ENCODE measurements around the gene SHC4.

DNA sequence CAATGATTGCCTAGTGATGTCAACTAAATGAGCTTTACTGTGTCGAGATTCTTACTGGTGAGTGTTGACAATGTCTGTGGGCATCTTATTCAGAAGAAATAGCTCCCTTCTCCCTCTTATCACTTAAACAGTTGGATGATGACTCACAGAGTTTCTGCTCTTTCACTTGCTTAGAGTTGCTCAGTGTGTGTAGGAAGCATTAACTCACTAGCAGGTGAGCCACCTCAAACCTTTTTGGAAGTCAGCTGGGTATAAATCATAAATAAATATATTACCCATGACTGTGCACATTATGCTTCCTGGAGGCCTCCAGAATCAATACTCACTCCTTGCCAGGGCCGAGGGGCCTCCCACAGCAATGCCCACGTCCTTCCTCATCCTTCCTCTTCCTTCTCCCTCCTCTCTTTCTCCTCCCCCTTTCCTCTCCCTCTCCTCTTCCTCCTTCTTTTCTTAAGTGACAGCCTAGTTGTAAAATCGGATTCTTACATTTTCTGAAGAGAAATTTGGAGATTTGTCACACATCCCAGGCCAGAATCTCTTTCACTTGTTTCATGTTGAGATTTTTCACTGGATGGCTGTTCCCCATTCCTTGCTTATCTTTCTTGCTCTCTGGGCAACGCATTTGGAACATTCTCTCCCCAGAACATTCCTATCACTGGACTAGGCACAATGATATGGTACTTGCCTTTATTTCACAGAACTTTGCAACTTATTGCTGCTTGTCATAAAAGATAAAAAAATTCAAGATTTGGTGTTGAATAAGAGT is 17.5 kb downstream of the SHC4 start:
- TF ChIP-seq, protein P1, sequence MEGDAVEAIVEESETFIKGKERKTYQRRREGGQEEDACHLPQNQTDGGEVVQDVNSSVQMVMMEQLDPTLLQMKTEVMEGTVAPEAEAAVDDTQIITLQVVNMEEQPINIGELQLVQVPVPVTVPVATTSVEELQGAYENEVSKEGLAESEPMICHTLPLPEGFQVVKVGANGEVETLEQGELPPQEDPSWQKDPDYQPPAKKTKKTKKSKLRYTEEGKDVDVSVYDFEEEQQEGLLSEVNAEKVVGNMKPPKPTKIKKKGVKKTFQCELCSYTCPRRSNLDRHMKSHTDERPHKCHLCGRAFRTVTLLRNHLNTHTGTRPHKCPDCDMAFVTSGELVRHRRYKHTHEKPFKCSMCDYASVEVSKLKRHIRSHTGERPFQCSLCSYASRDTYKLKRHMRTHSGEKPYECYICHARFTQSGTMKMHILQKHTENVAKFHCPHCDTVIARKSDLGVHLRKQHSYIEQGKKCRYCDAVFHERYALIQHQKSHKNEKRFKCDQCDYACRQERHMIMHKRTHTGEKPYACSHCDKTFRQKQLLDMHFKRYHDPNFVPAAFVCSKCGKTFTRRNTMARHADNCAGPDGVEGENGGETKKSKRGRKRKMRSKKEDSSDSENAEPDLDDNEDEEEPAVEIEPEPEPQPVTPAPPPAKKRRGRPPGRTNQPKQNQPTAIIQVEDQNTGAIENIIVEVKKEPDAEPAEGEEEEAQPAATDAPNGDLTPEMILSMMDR (IDR thresholded peaks at IDR 0.05): no peak
- TF ChIP-seq EZH2 (IDR thresholded peaks at IDR 0.05): no peak
